ENCODE data around the gene PPRC1.

Gene PPRC1, protein sequence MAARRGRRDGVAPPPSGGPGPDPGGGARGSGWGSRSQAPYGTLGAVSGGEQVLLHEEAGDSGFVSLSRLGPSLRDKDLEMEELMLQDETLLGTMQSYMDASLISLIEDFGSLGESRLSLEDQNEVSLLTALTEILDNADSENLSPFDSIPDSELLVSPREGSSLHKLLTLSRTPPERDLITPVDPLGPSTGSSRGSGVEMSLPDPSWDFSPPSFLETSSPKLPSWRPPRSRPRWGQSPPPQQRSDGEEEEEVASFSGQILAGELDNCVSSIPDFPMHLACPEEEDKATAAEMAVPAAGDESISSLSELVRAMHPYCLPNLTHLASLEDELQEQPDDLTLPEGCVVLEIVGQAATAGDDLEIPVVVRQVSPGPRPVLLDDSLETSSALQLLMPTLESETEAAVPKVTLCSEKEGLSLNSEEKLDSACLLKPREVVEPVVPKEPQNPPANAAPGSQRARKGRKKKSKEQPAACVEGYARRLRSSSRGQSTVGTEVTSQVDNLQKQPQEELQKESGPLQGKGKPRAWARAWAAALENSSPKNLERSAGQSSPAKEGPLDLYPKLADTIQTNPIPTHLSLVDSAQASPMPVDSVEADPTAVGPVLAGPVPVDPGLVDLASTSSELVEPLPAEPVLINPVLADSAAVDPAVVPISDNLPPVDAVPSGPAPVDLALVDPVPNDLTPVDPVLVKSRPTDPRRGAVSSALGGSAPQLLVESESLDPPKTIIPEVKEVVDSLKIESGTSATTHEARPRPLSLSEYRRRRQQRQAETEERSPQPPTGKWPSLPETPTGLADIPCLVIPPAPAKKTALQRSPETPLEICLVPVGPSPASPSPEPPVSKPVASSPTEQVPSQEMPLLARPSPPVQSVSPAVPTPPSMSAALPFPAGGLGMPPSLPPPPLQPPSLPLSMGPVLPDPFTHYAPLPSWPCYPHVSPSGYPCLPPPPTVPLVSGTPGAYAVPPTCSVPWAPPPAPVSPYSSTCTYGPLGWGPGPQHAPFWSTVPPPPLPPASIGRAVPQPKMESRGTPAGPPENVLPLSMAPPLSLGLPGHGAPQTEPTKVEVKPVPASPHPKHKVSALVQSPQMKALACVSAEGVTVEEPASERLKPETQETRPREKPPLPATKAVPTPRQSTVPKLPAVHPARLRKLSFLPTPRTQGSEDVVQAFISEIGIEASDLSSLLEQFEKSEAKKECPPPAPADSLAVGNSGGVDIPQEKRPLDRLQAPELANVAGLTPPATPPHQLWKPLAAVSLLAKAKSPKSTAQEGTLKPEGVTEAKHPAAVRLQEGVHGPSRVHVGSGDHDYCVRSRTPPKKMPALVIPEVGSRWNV (N-terminal part only)

GRCh38 chr10:102132563-102133372 lies at the start of gene PPRC1:
Gene PPRC1 (plus strand): TSS chr10:102133040. CDS start chr10:102133069, 29 bp downstream.
- peak; percentile 82 to 100 (median 98) for DNase-seq

- DNase-seq, result no peak
These were observed 49.3 kb upstream of the PPRC1 start for GRCh38 chr10:102083541-102083940.

DNA sequence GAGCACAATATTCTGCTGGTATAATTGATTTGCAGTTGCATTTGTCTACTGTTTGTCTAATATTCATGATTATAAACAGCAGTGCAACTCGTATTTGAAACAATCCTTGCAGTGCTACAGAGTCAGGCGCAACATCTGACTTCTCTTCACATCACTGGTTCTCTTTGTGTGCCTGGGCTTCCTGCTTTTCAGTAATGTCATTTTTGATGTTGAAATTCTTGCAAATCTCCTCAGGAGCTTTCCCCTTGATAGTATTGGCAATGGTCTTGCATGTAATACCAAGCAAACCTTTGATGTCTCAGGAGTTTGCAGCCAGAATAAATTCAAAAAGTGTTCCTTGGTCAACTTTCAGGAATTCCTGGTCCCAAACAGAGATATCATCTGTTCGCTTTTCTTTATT lies 47.5 kb upstream of the PPRC1 start:
- DNase-seq, result no peak

DNA sequence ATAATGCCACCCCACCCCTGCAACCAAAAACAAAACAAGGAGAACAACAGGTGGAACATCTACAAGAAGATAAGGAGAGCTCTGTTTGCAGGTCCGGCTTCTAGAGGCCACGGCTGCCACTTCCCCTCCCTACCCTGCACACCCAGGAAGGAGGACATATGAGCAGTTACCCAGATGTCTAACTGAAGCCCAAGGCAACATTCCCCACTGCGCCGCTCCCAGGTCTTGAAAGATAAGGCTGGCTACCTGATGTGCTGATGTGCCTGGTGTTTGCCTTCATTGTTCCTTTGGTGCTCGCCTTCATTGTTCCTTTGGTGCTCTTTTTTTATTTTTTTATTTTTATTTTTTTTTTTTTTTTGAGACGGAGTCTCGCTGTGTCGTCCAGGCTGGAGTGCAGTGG lies 46.6 kb upstream of the PPRC1 start:
- DNase-seq, result no peak

- DNase-seq, result no peak
These were observed 42.1 kb upstream of the PPRC1 start for GRCh38 chr10:102090772-102091171.

GRCh38 chr10:102096449-102096848 lies 36.4 kb upstream of the PPRC1 start:
- no peak for DNase-seq

DNA sequence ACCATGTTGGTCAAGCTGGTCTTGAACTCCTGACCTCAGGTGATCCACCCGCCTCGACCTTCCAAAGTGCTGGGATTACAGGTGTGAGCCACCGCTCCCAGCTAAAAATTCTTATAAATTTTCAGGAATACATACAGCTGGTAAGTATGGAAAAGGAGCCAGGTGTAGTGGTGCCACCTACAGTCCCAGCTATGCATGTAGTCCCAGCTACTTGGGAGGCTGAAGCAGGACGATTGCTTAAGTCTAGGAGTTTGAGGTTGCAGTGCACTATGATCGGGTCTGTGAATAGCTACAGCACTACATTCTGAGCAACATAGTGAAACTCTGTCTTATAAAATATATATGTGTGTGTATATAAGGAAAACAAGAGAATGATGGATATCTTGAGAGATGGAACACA lies 31.7 kb upstream of the PPRC1 start:
- DNase-seq, result no peak

DNA sequence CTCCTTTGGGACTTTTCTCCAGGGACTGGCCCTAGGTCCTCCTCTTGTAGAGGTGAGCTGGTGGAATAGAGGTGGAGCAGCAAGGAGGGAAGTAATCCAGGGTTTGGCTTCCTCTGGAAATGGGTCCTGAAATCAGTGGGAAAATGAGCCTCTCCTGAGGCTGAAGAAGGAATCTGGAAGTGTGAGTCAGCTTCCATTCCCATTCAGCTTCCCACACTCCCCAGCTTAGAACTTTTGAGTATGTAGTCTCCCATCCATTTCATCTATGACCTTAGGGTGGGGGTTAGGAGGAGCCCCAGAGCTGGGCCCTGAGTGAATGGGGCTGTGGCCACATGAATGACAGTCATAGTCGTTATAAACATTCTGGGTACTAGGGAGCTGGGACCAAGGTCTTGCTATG lies 30.4 kb upstream of the PPRC1 start:
- no peak for DNase-seq

- DNase-seq, result no peak
These were observed 25.8 kb upstream of the PPRC1 start for GRCh38 chr10:102106998-102107397.

- DNase-seq, result peak in 7 of 58 donors; percentile 4 to 45 (median 15)
These were observed 23.4 kb upstream of the PPRC1 start for GRCh38 chr10:102109166-102110116.

GRCh38 chr10:102111276-102111675 lies 21.6 kb upstream of the PPRC1 start:
- DNase-seq, result no peak

GRCh38 chr10:102112210-102112817 lies 20.5 kb upstream of the PPRC1 start:
- no peak for DNase-seq

DNA sequence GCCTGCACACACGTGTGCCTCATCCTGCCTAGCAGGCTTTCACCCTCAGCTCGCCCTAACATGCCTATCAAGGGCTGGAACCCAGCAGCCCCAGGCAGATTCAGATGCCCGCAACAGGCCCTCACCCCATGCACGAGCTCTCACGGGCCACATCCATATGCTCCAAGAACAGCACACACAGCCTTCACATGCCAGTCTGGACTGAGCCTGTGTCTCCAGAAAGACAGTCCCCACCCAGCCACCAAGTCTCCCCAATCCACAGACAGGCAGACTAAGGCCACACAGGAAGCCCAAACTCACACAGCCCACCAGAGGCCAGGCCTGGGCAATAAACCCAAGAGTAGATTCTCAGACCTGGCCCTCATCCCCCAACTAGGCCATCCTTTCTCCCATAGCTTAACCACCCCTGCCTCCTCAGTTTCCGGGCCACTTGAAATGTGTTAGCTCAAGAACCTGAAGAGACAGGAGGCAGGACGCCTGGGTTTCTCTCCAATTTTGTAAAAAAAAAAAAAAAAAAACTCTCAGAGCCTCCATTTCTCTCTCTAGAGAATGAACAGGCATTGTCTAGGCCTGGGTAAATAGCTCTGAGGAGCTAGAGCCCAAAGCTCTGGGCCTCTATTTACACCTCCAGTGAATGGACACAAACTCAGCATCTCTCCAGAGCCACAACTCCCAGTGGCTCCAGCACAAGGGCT lies 19.4 kb upstream of the PPRC1 start:
- no peak for DNase-seq

DNA sequence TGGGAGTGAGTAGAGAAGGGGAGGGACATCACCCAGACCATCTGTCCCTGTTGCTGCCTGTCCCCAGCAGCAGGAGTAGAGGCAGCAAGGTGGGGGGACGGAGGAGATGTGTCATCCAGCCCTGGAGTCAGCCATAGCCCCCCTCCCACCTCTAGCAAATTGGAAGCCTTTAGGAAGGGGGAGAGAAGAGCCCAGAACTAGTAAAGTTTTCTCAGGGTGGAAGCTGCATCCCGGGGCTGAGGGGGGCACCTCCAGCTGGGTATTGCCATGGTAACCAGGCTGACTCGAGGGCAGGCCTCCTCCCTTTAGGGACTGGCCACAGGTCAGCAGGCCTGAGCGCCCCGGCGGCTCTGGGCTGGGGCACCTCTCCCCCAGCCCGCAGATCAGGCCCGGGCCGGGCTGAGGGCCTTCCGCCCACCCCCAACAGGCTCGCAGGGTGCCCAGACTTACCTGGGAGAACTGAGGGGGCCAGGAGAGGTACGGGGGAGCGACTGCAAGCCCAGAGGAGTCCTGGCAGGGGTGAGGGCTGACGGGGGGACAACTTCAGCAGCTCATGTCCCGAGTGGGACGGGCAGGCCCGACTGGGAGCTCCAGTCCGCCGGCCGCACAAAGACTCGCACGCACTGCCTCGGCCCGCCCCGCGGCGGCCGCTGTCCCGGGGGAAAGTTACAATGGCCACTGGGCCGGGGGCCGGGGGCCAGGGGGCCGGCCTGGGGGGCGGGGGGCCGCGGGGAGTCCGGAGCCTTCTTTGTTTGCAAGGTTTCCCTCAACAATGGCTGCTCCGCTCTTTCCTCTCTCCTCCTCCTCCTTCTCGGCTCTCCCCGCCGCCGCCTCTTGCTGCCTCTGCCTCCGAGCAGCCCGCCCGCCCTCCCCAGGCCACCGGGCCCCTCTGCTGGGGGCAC lies 18.6 kb upstream of the PPRC1 start:
- peak in 10 of 58 donors; percentile 7 to 71 (median 48) for DNase-seq

DNA sequence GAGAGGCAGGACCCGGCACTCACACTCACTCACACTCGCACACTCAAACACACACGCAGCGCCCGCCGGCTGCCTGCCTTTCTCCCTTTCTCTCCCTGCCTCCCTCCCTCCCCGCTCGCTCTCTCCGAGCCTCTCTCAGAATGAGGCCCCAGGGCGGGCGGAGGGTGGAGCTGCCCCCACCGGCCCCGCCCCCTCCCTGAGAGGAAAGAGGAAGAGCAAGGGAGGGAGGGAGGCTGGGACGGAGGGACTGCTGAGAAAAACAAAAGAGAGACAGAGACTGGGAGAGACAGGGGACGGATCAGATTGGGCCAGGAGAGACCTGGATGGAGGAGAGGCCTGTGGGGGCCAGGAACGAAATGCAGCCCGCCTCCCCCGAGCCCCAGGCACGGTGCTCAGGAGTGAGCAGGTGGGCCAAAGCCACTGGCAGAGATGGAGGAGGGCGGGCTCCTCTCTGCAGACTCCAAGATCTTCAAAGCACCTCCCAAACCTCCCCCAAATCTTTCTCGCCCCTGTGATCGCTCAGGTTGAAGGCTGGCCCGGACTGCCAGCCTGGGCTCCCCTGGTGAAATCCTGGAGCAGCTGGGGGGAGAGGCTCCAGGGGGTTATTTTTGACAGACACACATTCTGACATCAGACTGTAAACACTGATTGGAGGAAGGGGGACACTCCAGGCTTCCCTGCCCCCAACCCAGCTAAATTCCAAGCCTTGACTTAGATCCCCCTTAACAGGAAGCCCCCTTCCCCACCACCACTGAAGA lies 17.8 kb upstream of the PPRC1 start:
- DNase-seq, result peak; percentile 30 to 96 (median 84)

DNA sequence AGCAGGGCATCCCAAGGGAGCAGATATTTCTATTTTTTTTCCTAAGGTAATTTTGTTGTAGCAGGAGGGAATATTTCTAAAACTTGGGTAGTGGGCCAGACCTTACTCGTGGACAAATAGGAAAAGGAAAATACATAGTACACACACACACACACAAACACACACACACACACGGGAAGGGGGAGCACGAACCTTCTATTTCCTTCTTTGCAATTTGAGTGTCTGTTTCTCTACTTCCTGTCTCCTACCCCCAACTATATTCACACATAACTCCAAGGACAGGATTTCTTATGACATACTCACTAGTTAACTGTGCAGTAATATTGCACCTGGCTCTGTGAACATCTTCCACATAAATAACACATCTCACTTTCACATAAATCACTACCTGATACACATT lies 17.1 kb upstream of the PPRC1 start:
- no peak for DNase-seq
